NK-92 (cell line): ENCODE measurements around the gene ADRA1B.
"Not testable (repeated sequence)": the region's sequence is repeated elsewhere in the genome, so short reads cannot be mapped to it uniquely, and the experiment has no call there.

ENCODE experiments used
- DNase-seq: peaks from one replicate; lab custom pipeline; 2025; ENCODE audit not compliant: unreplicated experiment; lab: John Stamatoyannopoulos, UW

ADRA1B gene

GRCh38 chr5:160009591-160009989 is 93.3 kb downstream of the ADRA1B start:
- no peak for DNase-seq

- no peak for DNase-seq
Observed at GRCh38 chr5:160011471-160011870, 95.2 kb downstream of the ADRA1B start.

GRCh38 chr5:160014197-160014596 is 97.9 kb downstream of the ADRA1B start:
- DNase-seq, result not testable (repeated sequence)

GRCh38 chr5:160018945-160019625 is 102.8 kb downstream of the ADRA1B start:
- DNase-seq, result no peak

- DNase-seq, result no peak
Observed at GRCh38 chr5:160020266-160020770, 104.0 kb downstream of the ADRA1B start.

- DNase-seq, result no peak
Observed at GRCh38 chr5:160020964-160021363, 104.7 kb downstream of the ADRA1B start.

- no peak for DNase-seq
Observed at GRCh38 chr5:160021831-160022446, 105.7 kb downstream of the ADRA1B start.
